PC-9 (cell line): Measurements from ENCODE around the gene PLA2G4D. TPM values are rescaled to one million over a fixed set of nuclear protein-coding genes. Genes with fewer than 3 reads are reported as not detected.
A peak's percentile ranks its signal among the peaks of the same experiment; 100 is the strongest.

ENCODE experiments used
- BruUV-seq: library from RNA; stranded (reverse); fragments of 400-500 nt; replicated peaks from 2 replicates; lab custom pipeline; 2021; lab: Mats Ljungman, UMichigan
- CTCF ChIA-PET: fragments of 300-600 bp; sonication (Branson Sonifier 250); formaldehyde crosslinking; loops from one replicate; lab custom pipeline; 2022; ENCODE audit warnings: antibody characterized with exemption; lab: Charles Lee
- POLR2A ChIA-PET: fragments of 300-600 bp; sonication (Branson Sonifier 250); formaldehyde crosslinking; loops from one replicate; lab custom pipeline; 2022; ENCODE audit warnings: antibody characterized with exemption; ENCODE audit not compliant: unreplicated experiment; lab: Charles Lee
- DNase-seq, 2 experiments: peaks; one replicate each; pipeline versions ENCODE4 v3.0.0 to v3.0.0-alpha.2; 2015 to 2022; ENCODE audit warnings: mixed read lengths in 1 of 2
- H2AFZ ChIP-seq: fragments of 200-600 bp; sonication (generic); 2 replicates; pipeline ENCODE4 v1.8.1; 2017; ENCODE audit warnings: antibody characterized with exemption
- H3F3A ChIP-seq: fragments of 200-600 bp; sonication (generic); 2 replicates; pipeline ENCODE4 v1.8.1; 2017; ENCODE audit warnings: antibody characterized with exemption, mild to moderate bottlenecking, low read depth; ENCODE audit not compliant: insufficient read depth
- H3K27ac ChIP-seq: fragments of 200-600 bp; sonication (generic); 2 replicates; pipeline ENCODE4 v1.6.1; 2016; ENCODE audit warnings: mixed run types
- H3K27me3 ChIP-seq: fragments of 200-600 bp; sonication (generic); 2 replicates; pipeline ENCODE4 v1.6.1; 2016; ENCODE audit warnings: low read depth, mixed run types; ENCODE audit not compliant: insufficient read depth
- H3K36me3 ChIP-seq: fragments of 200-600 bp; sonication (generic); 2 replicates; pipeline ENCODE4 v1.6.1; 2016; ENCODE audit warnings: low read depth, mixed run types
- H3K4me1 ChIP-seq: fragments of 200-600 bp; sonication (generic); replicated peaks from 2 replicates; pipeline ENCODE4 v1.6.1; 2016; ENCODE audit warnings: mixed run types; ENCODE audit not compliant: insufficient read depth
- H3K4me2 ChIP-seq: fragments of 200-600 bp; sonication (generic); 2 replicates; pipeline ENCODE4 v1.6.1; 2017; ENCODE audit warnings: mixed run types
- H3K4me3 ChIP-seq: fragments of 200-600 bp; sonication (generic); 2 replicates; pipeline ENCODE4 v1.6.1; 2016; ENCODE audit warnings: mixed run types
- H3K79me2 ChIP-seq: fragments of 200-600 bp; sonication (generic); 2 replicates; pipeline ENCODE4 v1.6.1; 2017; ENCODE audit warnings: low read depth, mixed run types
- H3K9me2 ChIP-seq: fragments of 200-600 bp; sonication (generic); 2 replicates; pipeline ENCODE4 v1.8.1; 2017; ENCODE audit warnings: mild to moderate bottlenecking; ENCODE audit not compliant: insufficient read depth
- H3K9me3 ChIP-seq: fragments of 200-600 bp; sonication (generic); 2 replicates; pipeline ENCODE4 v1.8.1; 2016; ENCODE audit warnings: low read depth; ENCODE audit not compliant: insufficient read depth
- H4K20me1 ChIP-seq: fragments of 200-600 bp; sonication (generic); 2 replicates; pipeline ENCODE4 v1.8.1; 2017; ENCODE audit not compliant: insufficient read depth
- EZH2 ChIP-seq: fragments of 200-600 bp; sonication (generic); IDR thresholded peaks from 2 replicates; pipeline ENCODE4 v1.8.0; 2017; ENCODE audit warnings: antibody characterized with exemption, low read depth
- intact Hi-C: fragments of 100-400 bp; cut with micrococcal nuclease; formaldehyde crosslinking; loops from one replicate; pipeline ENCODE4 v1.10.0; 2022; ENCODE audit not compliant: unreplicated experiment
- total RNA-seq: library from RNA; stranded (reverse); gene quantifications from 2 replicates; pipeline ENCODE4 v1.2.3, GENCODE V29; 2021
- TF ChIP-seq, protein P1 (sequence below): fragments of 200-600 bp; sonication (generic); conservative IDR thresholded peaks from 2 replicates; pipeline ENCODE4 v1.6.1; 2017; ENCODE audit warnings: mixed run types, antibody characterized with exemption, mild to moderate bottlenecking, moderate library complexity

PLA2G4D gene
- total RNA-seq, 1 experiment from 2014 or later, result 0.90 TPM

DNA sequence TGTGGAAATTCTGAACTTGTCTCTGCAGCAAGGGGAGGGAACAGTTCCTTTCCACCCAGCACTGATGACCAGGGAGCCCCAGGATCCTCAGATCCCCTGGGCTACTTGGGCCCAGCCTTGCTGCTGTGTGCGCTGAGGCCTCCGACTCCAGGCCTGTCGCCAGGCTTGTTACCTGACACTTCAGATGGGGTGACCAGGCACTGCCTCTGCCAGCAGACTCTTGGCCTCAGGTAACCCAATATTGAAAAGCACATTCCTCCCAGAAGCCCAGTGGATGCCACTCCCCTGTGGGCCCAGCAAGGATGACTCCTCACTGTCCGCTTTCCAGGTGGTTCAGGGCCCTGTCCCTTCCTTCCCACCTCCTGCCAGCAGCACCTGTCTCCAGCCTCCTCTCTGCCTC is 70.1 kb downstream of the PLA2G4D start:
- Histone ChIP-seq H3K9me2 (no peaks in the 10 kb centered on the region), H3K79me2 (no peaks in the 10 kb centered on the region), H4K20me1 (no peaks in the 10 kb centered on the region), H2AFZ (no peak overlapping the region), H3K4me3 (no peak overlapping the region), H3K36me3 (no peaks in the 10 kb centered on the region), H3K27ac (no peak overlapping the region), H3K27me3 (no peaks in the 10 kb centered on the region), H3K4me1 (no peaks in the 10 kb centered on the region), H3K4me2 (no peak overlapping the region), H3F3A (no peaks in the 10 kb centered on the region), H3K9me3 (no peaks in the 10 kb centered on the region)
- peak in 1 of 2 experiments; percentile 45 for DNase-seq
- TF ChIP-seq, protein P1, sequence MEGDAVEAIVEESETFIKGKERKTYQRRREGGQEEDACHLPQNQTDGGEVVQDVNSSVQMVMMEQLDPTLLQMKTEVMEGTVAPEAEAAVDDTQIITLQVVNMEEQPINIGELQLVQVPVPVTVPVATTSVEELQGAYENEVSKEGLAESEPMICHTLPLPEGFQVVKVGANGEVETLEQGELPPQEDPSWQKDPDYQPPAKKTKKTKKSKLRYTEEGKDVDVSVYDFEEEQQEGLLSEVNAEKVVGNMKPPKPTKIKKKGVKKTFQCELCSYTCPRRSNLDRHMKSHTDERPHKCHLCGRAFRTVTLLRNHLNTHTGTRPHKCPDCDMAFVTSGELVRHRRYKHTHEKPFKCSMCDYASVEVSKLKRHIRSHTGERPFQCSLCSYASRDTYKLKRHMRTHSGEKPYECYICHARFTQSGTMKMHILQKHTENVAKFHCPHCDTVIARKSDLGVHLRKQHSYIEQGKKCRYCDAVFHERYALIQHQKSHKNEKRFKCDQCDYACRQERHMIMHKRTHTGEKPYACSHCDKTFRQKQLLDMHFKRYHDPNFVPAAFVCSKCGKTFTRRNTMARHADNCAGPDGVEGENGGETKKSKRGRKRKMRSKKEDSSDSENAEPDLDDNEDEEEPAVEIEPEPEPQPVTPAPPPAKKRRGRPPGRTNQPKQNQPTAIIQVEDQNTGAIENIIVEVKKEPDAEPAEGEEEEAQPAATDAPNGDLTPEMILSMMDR, result no peak
- TF ChIP-seq EZH2, result no peak
- BruUV-seq, result no TSS peak
- ChIA-PET POLR2A (no interaction called here), CTCF (interaction anchor here (0.6 kb wide), 1 partner anchor 109 kb away, joined by 3 read pairs; no protein-coding TSS in a partner anchor)
- intact Hi-C loops, result no loop called here

DNA sequence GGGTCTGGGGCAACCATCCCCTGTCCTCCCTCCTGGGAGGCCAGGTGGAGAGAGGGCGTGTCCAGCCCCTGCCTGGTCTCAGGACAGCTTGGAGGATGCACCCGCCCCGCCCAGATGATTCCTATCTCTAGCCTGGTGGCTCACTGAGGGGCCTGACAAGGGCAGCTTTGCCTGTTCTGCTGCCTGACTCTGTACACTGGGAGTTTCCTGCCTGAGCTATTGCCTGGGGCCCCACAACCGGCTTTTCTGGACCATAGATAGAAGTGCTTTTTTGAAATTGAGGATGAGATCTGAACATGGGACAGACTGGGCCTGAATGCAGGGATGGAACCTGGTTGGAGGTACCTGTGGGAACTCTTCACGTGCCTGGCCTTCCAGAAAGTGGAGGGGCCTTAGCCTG is 72.8 kb downstream of the PLA2G4D start:
- Histone ChIP-seq H3K79me2 (no peaks in the 10 kb centered on the region), H2AFZ (no peak overlapping the region), H3K9me3 (no peaks in the 10 kb centered on the region), H3F3A (no peaks in the 10 kb centered on the region), H3K4me1 (no peaks in the 10 kb centered on the region), H3K27ac (no peak overlapping the region), H3K36me3 (no peaks in the 10 kb centered on the region), H3K4me2 (no peak overlapping the region), H3K27me3 (no peaks in the 10 kb centered on the region), H3K9me2 (no peaks in the 10 kb centered on the region), H4K20me1 (no peaks in the 10 kb centered on the region), H3K4me3 (no peak overlapping the region)
- CTCF ChIA-PET, result interaction anchor here (0.7 kb wide), 1 partner anchor 57 kb away, joined by 3 read pairs; no protein-coding TSS in a partner anchor
- no peak for DNase-seq
- TF ChIP-seq, protein P1, result no peak
- no peak for TF ChIP-seq EZH2
- POLR2A ChIA-PET, result interaction anchor here (0.6 kb wide), 1 partner anchor 25 kb away, joined by 6 read pairs; no protein-coding TSS in a partner anchor
- BruUV-seq, result no TSS peak
- intact Hi-C loops, result no loop called here

DNA sequence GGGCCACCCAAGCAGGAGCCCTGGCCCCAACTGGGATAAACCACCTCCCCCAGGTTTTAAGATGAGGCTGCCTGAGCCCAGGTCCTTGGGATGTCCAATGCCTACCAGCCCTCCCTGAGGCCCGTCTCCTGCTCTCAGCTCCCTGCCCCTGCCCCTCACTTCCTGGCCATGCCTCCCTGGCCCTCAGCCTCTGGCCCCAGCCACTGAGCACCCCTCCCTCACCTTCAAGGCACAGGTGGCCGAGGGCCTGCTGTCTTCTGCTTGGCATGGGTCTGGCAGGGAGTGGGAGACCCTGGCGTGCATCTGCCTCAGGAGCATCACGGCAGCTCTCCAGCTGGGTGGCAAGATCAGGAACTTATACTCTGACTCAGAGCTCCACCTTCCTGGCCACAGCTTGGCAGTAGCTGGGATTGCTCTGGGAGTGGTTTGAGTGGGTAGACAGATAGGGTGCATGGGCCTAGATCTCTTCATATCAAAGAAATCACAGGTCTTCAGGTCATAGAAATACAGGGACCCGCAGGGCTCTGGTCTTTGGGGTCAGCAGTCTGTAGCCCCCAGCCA is 73.6 kb downstream of the PLA2G4D start, which contains the start of gene PLA2G4E:
TSS of gene PLA2G4E (minus strand) at position 330 of the 561 bp plus-strand sequence. CDS start at position 318, 12 bp downstream.
- no peak within 1 kb of the TSS for H3K4me2 ChIP-seq
- no TSS peak for BruUV-seq
- H3K27ac ChIP-seq, result no peak within 1 kb of the TSS
- DNase-seq, result no peak
- H3K79me2 ChIP-seq, result no peaks in the 10 kb centered on the region
- no peaks in the 10 kb centered on the region for H4K20me1 ChIP-seq
- H3K9me2 ChIP-seq, result no peaks in the 10 kb centered on the region
- H3K36me3 ChIP-seq, result no peaks in the 10 kb centered on the region
- H3K4me1 ChIP-seq, result no peaks in the 10 kb centered on the region
- no peaks in the 10 kb centered on the region for H3K27me3 ChIP-seq
- H2AFZ ChIP-seq, result no peak within 1 kb of the TSS
- POLR2A ChIA-PET, result no interaction called here
- no peaks in the 10 kb centered on the region for H3K9me3 ChIP-seq
- CTCF ChIA-PET, result no interaction called here
- no peaks in the 10 kb centered on the region for H3F3A ChIP-seq
- intact Hi-C loops, result no loop called here
- TF ChIP-seq, protein P1, result no peak
- H3K4me3 ChIP-seq, result no peak within 1 kb of the TSS
